Measurements from ENCODE around the gene KRTAP6-3. TPM values are rescaled to one million over a fixed set of nuclear protein-coding genes. Genes with fewer than 3 reads are reported as not detected.

KRTAP6-3 gene
- total RNA-seq, 1 donor from 2014 or later, result not detected

GRCh38 chr21:30590297-30590696, 1.9 kb upstream of the KRTAP6-3 start, which contains the start of gene KRTAP22-2:
TSS of gene KRTAP22-2 (minus strand) at chr21:30590397.
- no peak for TF ChIP-seq CTCF (IDR thresholded peaks at IDR 0.05; ENCODE audit: insufficient read depth, low read depth, low read length)
- no peak for TF ChIP-seq EZH2 (IDR thresholded peaks at IDR 0.05; ENCODE audit: insufficient read depth, low read length)
- H3K4me2 ChIP-seq (ENCODE audit: low read length), result no peak within 1 kb of the TSS
- peaks cover 3% of the 10 kb centered on the region for H3K9me3 ChIP-seq (ENCODE audit: insufficient read depth, low read depth, low read length)
- no peak within 1 kb of the TSS for H3K4me3 ChIP-seq (ENCODE audit: insufficient read depth, low read depth, low read length)
- no peaks in the 10 kb centered on the region for H3K9me3 Mint-ChIP-seq (ENCODE audit: unreplicated experiment)
- H3K4me3 Mint-ChIP-seq (ENCODE audit: unreplicated experiment), result no peak within 1 kb of the TSS
- H3K27ac Mint-ChIP-seq (ENCODE audit: unreplicated experiment), result no peak within 1 kb of the TSS
- H3K4me1 ChIP-seq (ENCODE audit: insufficient read depth, low read length), result no peaks in the 10 kb centered on the region
- no peak within 1 kb of the TSS for H2AFZ ChIP-seq (ENCODE audit: low read depth, low read length)
- no peaks in the 10 kb centered on the region for H3K79me2 ChIP-seq (ENCODE audit: insufficient read depth, low read length)
- no peaks in the 10 kb centered on the region for H3K36me3 Mint-ChIP-seq (ENCODE audit: low read depth, unreplicated experiment)
- H4K20me1 ChIP-seq (ENCODE audit: insufficient read depth, low read length), result no peaks in the 10 kb centered on the region
- no peak within 1 kb of the TSS for H3K27ac ChIP-seq (ENCODE audit: low read depth, low read length)
- no peak within 1 kb of the TSS for H3K9ac ChIP-seq (ENCODE audit: low read length)
- no peaks in the 10 kb centered on the region for H3K27me3 ChIP-seq (ENCODE audit: insufficient read depth, low read length)
- no peaks in the 10 kb centered on the region for H3K4me1 Mint-ChIP-seq (ENCODE audit: low read depth, unreplicated experiment)
- DNase-seq (ENCODE audit: low read depth), result no peak
- no peaks in the 10 kb centered on the region for H3K36me3 ChIP-seq (ENCODE audit: insufficient read depth, low read length)
- no peaks in the 10 kb centered on the region for H3K27me3 Mint-ChIP-seq (ENCODE audit: low read depth, unreplicated experiment)
- no peak for FAIRE-seq

GRCh38 chr21:30598802-30599201, 6.6 kb downstream of the KRTAP6-3 start, which contains the start of gene KRTAP6-2:
TSS of gene KRTAP6-2 (minus strand) at chr21:30598902. CDS start at chr21:30598874, 28 bp downstream.
- H3K4me1 ChIP-seq (ENCODE audit: insufficient read depth, low read length), result no peaks in the 10 kb centered on the region
- no peaks in the 10 kb centered on the region for H3K79me2 ChIP-seq (ENCODE audit: insufficient read depth, low read length)
- no peaks in the 10 kb centered on the region for H3K9me3 Mint-ChIP-seq (ENCODE audit: unreplicated experiment)
- H3K27me3 Mint-ChIP-seq (ENCODE audit: low read depth, unreplicated experiment), result no peaks in the 10 kb centered on the region
- H3K4me1 Mint-ChIP-seq (ENCODE audit: low read depth, unreplicated experiment), result no peaks in the 10 kb centered on the region
- H3K9me3 ChIP-seq (ENCODE audit: insufficient read depth, low read depth, low read length), result peaks cover 6% of the 10 kb centered on the region
- no peaks in the 10 kb centered on the region for H3K36me3 ChIP-seq (ENCODE audit: insufficient read depth, low read length)
- H3K9ac ChIP-seq (ENCODE audit: low read length), result no peak within 1 kb of the TSS
- H3K4me2 ChIP-seq (ENCODE audit: low read length), result no peak within 1 kb of the TSS
- H2AFZ ChIP-seq (ENCODE audit: low read depth, low read length), result no peak within 1 kb of the TSS
- H3K27ac ChIP-seq (ENCODE audit: low read depth, low read length), result no peak within 1 kb of the TSS
- H3K36me3 Mint-ChIP-seq (ENCODE audit: low read depth, unreplicated experiment), result no peaks in the 10 kb centered on the region
- no peak within 1 kb of the TSS for H3K27ac Mint-ChIP-seq (ENCODE audit: unreplicated experiment)
- no peak within 1 kb of the TSS for H3K4me3 ChIP-seq (ENCODE audit: insufficient read depth, low read depth, low read length)
- FAIRE-seq (no peak), DNase-seq (ENCODE audit: low read depth) (no peak)
- H3K4me3 Mint-ChIP-seq (ENCODE audit: unreplicated experiment), result no peak within 1 kb of the TSS
- H4K20me1 ChIP-seq (ENCODE audit: insufficient read depth, low read length), result no peaks in the 10 kb centered on the region
- TF ChIP-seq CTCF (IDR thresholded peaks at IDR 0.05; ENCODE audit: insufficient read depth, low read depth, low read length) (no peak), EZH2 (IDR thresholded peaks at IDR 0.05; ENCODE audit: insufficient read depth, low read length) (no peak)
- H3K27me3 ChIP-seq (ENCODE audit: insufficient read depth, low read length), result no peaks in the 10 kb centered on the region

GRCh38 chr21:30600787-30601186, 8.5 kb downstream of the KRTAP6-3 start, which contains the start of gene KRTAP22-1:
TSS of gene KRTAP22-1 (plus strand) at chr21:30601087.
- no peak within 1 kb of the TSS for H3K4me2 ChIP-seq (ENCODE audit: low read length)
- Mint-ChIP-seq H3K36me3 (ENCODE audit: low read depth, unreplicated experiment) (no peaks in the 10 kb centered on the region), H3K27ac (ENCODE audit: unreplicated experiment) (no peak within 1 kb of the TSS), H3K4me3 (ENCODE audit: unreplicated experiment) (no peak within 1 kb of the TSS), H3K9me3 (ENCODE audit: unreplicated experiment) (no peaks in the 10 kb centered on the region), H3K27me3 (ENCODE audit: low read depth, unreplicated experiment) (no peaks in the 10 kb centered on the region), H3K4me1 (ENCODE audit: low read depth, unreplicated experiment) (no peaks in the 10 kb centered on the region)
- H3K27ac ChIP-seq (ENCODE audit: low read depth, low read length), result no peak within 1 kb of the TSS
- no peaks in the 10 kb centered on the region for H3K27me3 ChIP-seq (ENCODE audit: insufficient read depth, low read length)
- H3K9ac ChIP-seq (ENCODE audit: low read length), result no peak within 1 kb of the TSS
- TF ChIP-seq CTCF (IDR thresholded peaks at IDR 0.05; ENCODE audit: insufficient read depth, low read depth, low read length) (no peak), EZH2 (IDR thresholded peaks at IDR 0.05; ENCODE audit: insufficient read depth, low read length) (no peak)
- H2AFZ ChIP-seq (ENCODE audit: low read depth, low read length), result no peak within 1 kb of the TSS
- no peaks in the 10 kb centered on the region for H3K4me1 ChIP-seq (ENCODE audit: insufficient read depth, low read length)
- H3K79me2 ChIP-seq (ENCODE audit: insufficient read depth, low read length), result no peaks in the 10 kb centered on the region
- DNase-seq (ENCODE audit: low read depth) (no peak), FAIRE-seq (no peak)
- H3K36me3 ChIP-seq (ENCODE audit: insufficient read depth, low read length), result no peaks in the 10 kb centered on the region
- H4K20me1 ChIP-seq (ENCODE audit: insufficient read depth, low read length), result no peaks in the 10 kb centered on the region
- peaks cover 6% of the 10 kb centered on the region for H3K9me3 ChIP-seq (ENCODE audit: insufficient read depth, low read depth, low read length)
- no peak within 1 kb of the TSS for H3K4me3 ChIP-seq (ENCODE audit: insufficient read depth, low read depth, low read length)
